Adrenal gland (tissue), 12 donors: ENCODE data around the gene PSIP1. TPM values are rescaled to one million over a fixed set of nuclear protein-coding genes. Genes with fewer than 3 reads are reported as not detected.
A peak's percentile ranks its signal among the peaks of the same experiment; 100 is the strongest.

Experiments used
- DNase-seq, 7 donors: peaks; one replicate each; pipeline ENCODE4 v3.0.0-alpha.2; 2019 to 2020
- H3K27ac ChIP-seq, 5 donors: fragments of 200-600 bp; sonication (generic) in 4 of 5; 1 replicate in 3 of 5; 2 replicates in 2 of 5; pipeline versions ENCODE4 v1.5.1 to v1.8.0; 2016 to 2020; ENCODE audit warnings: mild to moderate bottlenecking in 1 of 5
- H3K27me3 ChIP-seq: fragments of 200-600 bp; 2 replicates; pipeline ENCODE4 v1.8.0; 2021
- H3K36me3 ChIP-seq, 2 donors: fragments of 200-600 bp; replicated peaks in 1 of 2; 1 replicate in 1 of 2; 2 replicates in 1 of 2; pipeline versions ENCODE4 v1.5.1 to v1.8.0; 2018 to 2022
- H3K4me1 ChIP-seq, 2 donors: fragments of 200-600 bp; replicated peaks in 1 of 2; 1 replicate in 1 of 2; 2 replicates in 1 of 2; pipeline versions ENCODE4 v1.5.1 to v1.8.0; 2018 to 2021
- H3K4me3 ChIP-seq, 4 donors: fragments of 200-600 bp; sonication (generic) in 3 of 4; one replicate each; pipeline ENCODE4 v1.5.1; 2016 to 2018
- H3K9me3 ChIP-seq, 3 donors: fragments of 200-600 bp; sonication (generic) in 1 of 3; replicated peaks in 1 of 3; 1 replicate in 2 of 3; 2 replicates in 1 of 3; pipeline versions ENCODE4 v1.5.1 to v1.8.0; 2016 to 2021
- POLR2A ChIP-seq, 2 donors: fragments of 450-650 bp; IDR thresholded peaks; one replicate each; pipeline ENCODE4 v1.6.1; 2017; ENCODE audit warnings: antibody characterized with exemption in 2 of 2, mild to moderate bottlenecking in 2 of 2, moderate library complexity in 1 of 2
- WGBS, 4 donors: extraction: QIAGEN DNeasy Blood & Tissue Kit in 2 of 4; methylation state at CpG; one replicate each; pipeline versions ENCODE4 v1.1.5 to v1.1.7; 2013 to 2017; 5-methylcytosine and 5-hydroxymethylcytosine counted together
- intact Hi-C, 2 donors: fragments of 100-400 bp; cut with DNase I; formaldehyde crosslinking; loops; one replicate each; pipeline versions ENCODE4 v1.14.1 to v1.15.0; 2022 to 2023
- polyA plus RNA-seq, 3 donors: library from polyadenylated mRNA; stranded (reverse); fragments of 200-250 nt in 2 of 3; fragments of 350-450 nt in 1 of 3; fragmentation: Illumina TruSeq in 1 of 3; extraction: RNeasy Lipid Tissue Mini Kit (QIAGEN cat#74804) in 1 of 3; gene quantifications; one replicate each; pipeline ENCODE4 v1.2.3, GENCODE V29; 2013 to 2014
- total RNA-seq, 9 donors: library from RNA; depleted of rRNA in 4 of 9; stranded (reverse); fragments of >200 nt in 4 of 9; fragments of 120-200 nt in 1 of 9; fragmentation: NEBNext Ultra II Directional in 1 of 9; extraction: Animal tissue kit (Norgen Biotek cat#: 25700) in 1 of 9; gene quantifications; one replicate each; pipeline versions ENCODE4 v1.1.0 to v1.2.4, GENCODE V29; 2013 to 2023
- TF ChIP-seq, protein P1 (sequence below), 6 experiments: fragments of 450-650 bp in 4 of 6; fragments of 200-600 bp in 2 of 6; sonication (generic) in 1 of 6; IDR thresholded peaks; 1 replicate in 5 of 6; 2 replicates in 1 of 6; pipeline versions ENCODE4 v1.5.1 to v1.8.0; 2016 to 2021; ENCODE audit warnings: antibody characterized with exemption in 6 of 6, mild to moderate bottlenecking in 2 of 6, moderate library complexity in 1 of 6
- donor health status: healthy with polysubstance abuse.
- donor health status: Bipolar disorder and iron deficiency.
- donor health status: DM: yes; HTN: yes; CAD: no.
- donor health status: DM: no; HTN: no; CAD: no.
- donor health status: DM: no; HTN: no; CAD: no.
- donor health status: DM: yes; HTN: yes; CAD: no.

The PSIP1 gene
- total and polyA plus RNA-seq, 12 donors: 25.0 to 132 (median 40.3) TPM

DNA sequence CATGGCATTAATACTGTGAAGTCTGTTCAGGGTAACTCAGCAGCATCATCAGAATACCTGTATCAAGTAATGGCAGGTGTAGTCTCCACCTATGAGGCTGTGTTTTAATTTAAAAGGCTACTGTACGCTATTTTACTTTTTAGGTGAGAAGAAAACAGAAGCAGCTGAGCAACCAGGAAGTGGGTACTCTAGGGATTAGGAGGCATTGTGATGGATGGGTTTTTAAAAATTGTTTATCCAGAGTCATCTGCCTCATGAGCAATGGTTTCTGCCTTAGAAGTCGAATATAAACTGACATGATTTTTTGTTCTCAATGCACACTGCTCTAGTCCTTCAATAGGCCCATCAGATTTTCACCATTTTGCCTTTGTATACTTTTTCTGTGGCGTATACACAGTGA, 42.6 kb downstream of the PSIP1 start:
- Histone ChIP-seq H3K4me3 (no peak overlapping the region), H3K27ac (no peak overlapping the region), H3K9me3 (peaks cover 0 to 4% (median 0%) of the 10 kb centered on the region in 3 donors), H3K4me1 (no peaks in the 10 kb centered on the region), H3K36me3 (peaks cover 4 to 48% of the 10 kb centered on the region in 2 donors), H3K27me3 (no peaks in the 10 kb centered on the region)
- no peak for DNase-seq
- TF ChIP-seq, protein P1, sequence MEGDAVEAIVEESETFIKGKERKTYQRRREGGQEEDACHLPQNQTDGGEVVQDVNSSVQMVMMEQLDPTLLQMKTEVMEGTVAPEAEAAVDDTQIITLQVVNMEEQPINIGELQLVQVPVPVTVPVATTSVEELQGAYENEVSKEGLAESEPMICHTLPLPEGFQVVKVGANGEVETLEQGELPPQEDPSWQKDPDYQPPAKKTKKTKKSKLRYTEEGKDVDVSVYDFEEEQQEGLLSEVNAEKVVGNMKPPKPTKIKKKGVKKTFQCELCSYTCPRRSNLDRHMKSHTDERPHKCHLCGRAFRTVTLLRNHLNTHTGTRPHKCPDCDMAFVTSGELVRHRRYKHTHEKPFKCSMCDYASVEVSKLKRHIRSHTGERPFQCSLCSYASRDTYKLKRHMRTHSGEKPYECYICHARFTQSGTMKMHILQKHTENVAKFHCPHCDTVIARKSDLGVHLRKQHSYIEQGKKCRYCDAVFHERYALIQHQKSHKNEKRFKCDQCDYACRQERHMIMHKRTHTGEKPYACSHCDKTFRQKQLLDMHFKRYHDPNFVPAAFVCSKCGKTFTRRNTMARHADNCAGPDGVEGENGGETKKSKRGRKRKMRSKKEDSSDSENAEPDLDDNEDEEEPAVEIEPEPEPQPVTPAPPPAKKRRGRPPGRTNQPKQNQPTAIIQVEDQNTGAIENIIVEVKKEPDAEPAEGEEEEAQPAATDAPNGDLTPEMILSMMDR (IDR thresholded peaks at IDR 0.05): no peak
- no peak for TF ChIP-seq POLR2A (IDR thresholded peaks at IDR 0.05)
- intact Hi-C loops: no loop called here
- WGBS, 4 donors: 67 to 89% (median 86%) methylated on average over 3 of the region's 3 CpGs

DNA sequence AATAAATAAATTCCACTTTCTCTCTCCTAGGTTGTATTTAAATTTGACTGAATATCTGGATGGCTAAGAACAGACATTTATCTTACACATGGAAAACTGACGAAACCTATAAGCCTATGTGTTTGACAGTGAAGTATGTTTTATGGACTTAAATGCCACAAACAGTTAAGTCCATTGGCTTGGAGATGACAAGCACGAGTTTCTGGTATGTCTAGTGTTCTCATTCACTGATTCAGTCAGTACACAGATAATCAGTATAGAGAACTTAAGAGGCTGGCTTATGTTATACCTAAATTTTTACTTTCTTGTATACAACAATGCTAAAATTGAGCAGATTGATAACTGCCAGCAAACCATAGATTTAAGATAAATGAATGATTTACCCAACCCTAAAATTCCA, 49.2 kb downstream of the PSIP1 start:
- Histone ChIP-seq H3K4me3 (no peak overlapping the region), H3K4me1 (no peaks in the 10 kb centered on the region), H3K27me3 (no peaks in the 10 kb centered on the region), H3K9me3 (no peaks in the 10 kb centered on the region), H3K27ac (no peak overlapping the region), H3K36me3 (peaks cover 0 to 71% of the 10 kb centered on the region in 2 donors)
- no peak for DNase-seq
- intact Hi-C loops: no loop called here
- 77 to 81% (median 78%) methylated on average over 2 of the region's 2 CpGs for WGBS, 4 donors
- TF ChIP-seq POLR2A (IDR thresholded peaks at IDR 0.05): no peak
- TF ChIP-seq, protein P1 (IDR thresholded peaks at IDR 0.05): no peak

DNA sequence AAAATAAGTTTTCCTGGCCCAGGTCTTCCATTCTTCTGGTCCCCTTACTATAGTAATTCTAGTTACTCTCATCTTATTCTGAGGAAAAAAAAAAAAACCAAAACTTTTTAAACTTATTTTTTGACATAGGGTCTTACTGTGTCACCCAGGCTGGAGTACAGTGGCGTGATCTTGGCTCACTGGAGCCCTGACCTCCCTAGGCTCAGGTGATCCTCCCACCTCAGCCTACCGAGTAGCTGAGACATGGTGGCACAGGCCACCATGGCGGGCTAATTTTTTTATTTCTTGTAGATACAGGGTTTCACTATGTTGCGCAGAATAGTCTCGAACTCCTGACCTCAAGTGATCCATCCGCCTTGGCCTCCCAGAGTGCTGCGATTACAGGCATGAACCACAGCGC, 49.7 kb downstream of the PSIP1 start:
- no peak for DNase-seq
- Histone ChIP-seq H3K27ac (no peak overlapping the region), H3K36me3 (peaks cover 0 to 68% of the 10 kb centered on the region in 2 donors), H3K4me3 (no peak overlapping the region), H3K27me3 (no peaks in the 10 kb centered on the region), H3K4me1 (no peaks in the 10 kb centered on the region), H3K9me3 (no peaks in the 10 kb centered on the region)
- intact Hi-C loops: no loop called here
- WGBS, 4 donors: 96 to 97% (median 97%) methylated on average over 8 of the region's 8 CpGs
- no peak for TF ChIP-seq POLR2A (IDR thresholded peaks at IDR 0.05)
- TF ChIP-seq, protein P1 (IDR thresholded peaks at IDR 0.05): no peak

GRCh38 chr9:15453956-15454355, 56.8 kb downstream of the PSIP1 start:
- Histone ChIP-seq H3K36me3 (peaks cover 0 to 61% of the 10 kb centered on the region in 2 donors), H3K4me1 (peaks cover 0 to 3% of the 10 kb centered on the region in 2 donors), H3K27me3 (no peaks in the 10 kb centered on the region), H3K27ac (peak overlapping the region in 1 of 5 donors; percentile 4), H3K9me3 (no peaks in the 10 kb centered on the region), H3K4me3 (no peak overlapping the region)
- DNase-seq: peak in 5 of 7 donors; percentile 25 to 59 (median 53)
- intact Hi-C loops: no loop called here
- WGBS, 4 donors: 58 to 69% (median 63%) methylated on average over 5 of the region's 5 CpGs
- TF ChIP-seq, protein P1 (IDR thresholded peaks at IDR 0.05): no peak
- TF ChIP-seq POLR2A (IDR thresholded peaks at IDR 0.05): no peak
